Fibroblast of lung (primary cell): ENCODE measurements around the gene TNFSF10. TPM values are rescaled to one million over a fixed set of nuclear protein-coding genes. Genes with fewer than 3 reads are reported as not detected.

Experiments
- DNase-seq, 2 donors: peaks; one replicate each; pipeline versions ENCODE4 v3.0.0 to v3.0.0-alpha.2; 2010; ENCODE audit warnings: low read depth in 2 of 2
- H2AFZ ChIP-seq: 2 replicates; pipeline ENCODE4 v1.5.1; 2012; ENCODE audit warnings: low read length, control low read depth, inconsistent platforms
- H3K27ac ChIP-seq: 2 replicates; pipeline ENCODE4 v1.5.1; 2011; ENCODE audit warnings: low read length, control low read depth; ENCODE audit not compliant: insufficient read depth
- H3K27me3 ChIP-seq: 2 replicates; pipeline ENCODE4 v1.5.1; 2011; ENCODE audit warnings: mild to moderate bottlenecking, low read length; ENCODE audit not compliant: control insufficient read depth, insufficient read depth
- H3K36me3 ChIP-seq: 2 replicates; pipeline ENCODE4 v1.5.1; 2011; ENCODE audit warnings: low read length; ENCODE audit not compliant: control insufficient read depth, insufficient read depth
- H3K4me1 ChIP-seq: 2 replicates; pipeline ENCODE4 v1.5.1; 2011; ENCODE audit warnings: low read length; ENCODE audit not compliant: control insufficient read depth, insufficient read depth; ENCODE audit errors: extremely low read depth
- H3K4me2 ChIP-seq: 2 replicates; pipeline ENCODE4 v1.5.1; 2011; ENCODE audit warnings: low read length, control low read depth; ENCODE audit not compliant: insufficient read depth; ENCODE audit errors: extremely low read depth
- H3K4me3 ChIP-seq, 4 experiments: fragments of 200-600 bp in 1 of 4; sonication (generic) in 1 of 4; replicated peaks in 1 of 4; 2 replicates each; pipeline ENCODE4 v1.5.1; 2011 to 2016; ENCODE audit warnings: low read length in 4 of 4, low read depth in 3 of 4, mild to moderate bottlenecking in 3 of 4, control low read depth in 2 of 4, inconsistent platforms in 1 of 4, mixed read lengths in 1 of 4; ENCODE audit not compliant: insufficient read depth in 1 of 4; ENCODE audit errors: control extremely low read depth in 1 of 4
- H3K79me2 ChIP-seq: 2 replicates; pipeline ENCODE4 v1.5.1; 2012; ENCODE audit warnings: mild to moderate bottlenecking, low read length, inconsistent platforms; ENCODE audit not compliant: control insufficient read depth, insufficient read depth
- H3K9ac ChIP-seq: 2 replicates; pipeline ENCODE4 v1.5.1; 2011; ENCODE audit warnings: mild to moderate bottlenecking, low read length, control low read depth; ENCODE audit not compliant: insufficient read depth
- H3K9me3 ChIP-seq: 2 replicates; pipeline ENCODE4 v1.5.1; 2012; ENCODE audit warnings: low read depth, low read length; ENCODE audit not compliant: control insufficient read depth, insufficient read depth
- H4K20me1 ChIP-seq: 2 replicates; pipeline ENCODE4 v1.5.1; 2011; ENCODE audit warnings: low read length; ENCODE audit not compliant: control insufficient read depth, insufficient read depth; ENCODE audit errors: extremely low read depth
- EZH2 ChIP-seq: IDR thresholded peaks from 2 replicates; pipeline ENCODE4 v1.5.1; 2012; ENCODE audit warnings: low read length, control low read depth, mild to moderate bottlenecking; ENCODE audit errors: missing control alignments
- polyA plus RNA-seq, 2 donors: library from polyadenylated mRNA; depleted of rRNA in 1 of 2; stranded (reverse) in 1 of 2; unstranded in 1 of 2; fragments of >200 nt; gene quantifications; 2 replicates each; pipeline ENCODE4 v1.2.1, GENCODE V29; 2011 to 2012; ENCODE audit warnings: missing spikeins in 1 of 2
- total RNA-seq: library from RNA; depleted of rRNA; stranded (reverse); fragments of >200 nt; gene quantifications from 2 replicates; pipeline ENCODE4 v1.2.1, GENCODE V29; 2014
- TF ChIP-seq, protein P1 (sequence below), 2 donors: IDR thresholded peaks in 1 of 2; conservative IDR thresholded peaks in 1 of 2; 1 replicate in 1 of 2; 2 replicates in 1 of 2; pipeline ENCODE4 v1.5.1; 2011 to 2012; ENCODE audit warnings: low read length in 2 of 2, control low read depth in 1 of 2, inconsistent platforms in 1 of 2, low read depth in 1 of 2, mild to moderate bottlenecking in 1 of 2

The TNFSF10 gene
- total and polyA plus RNA-seq, 2 donors (not counting 1 experiment from before 2014, with no cell fraction given), result 1.3 to 4.3 TPM

DNA sequence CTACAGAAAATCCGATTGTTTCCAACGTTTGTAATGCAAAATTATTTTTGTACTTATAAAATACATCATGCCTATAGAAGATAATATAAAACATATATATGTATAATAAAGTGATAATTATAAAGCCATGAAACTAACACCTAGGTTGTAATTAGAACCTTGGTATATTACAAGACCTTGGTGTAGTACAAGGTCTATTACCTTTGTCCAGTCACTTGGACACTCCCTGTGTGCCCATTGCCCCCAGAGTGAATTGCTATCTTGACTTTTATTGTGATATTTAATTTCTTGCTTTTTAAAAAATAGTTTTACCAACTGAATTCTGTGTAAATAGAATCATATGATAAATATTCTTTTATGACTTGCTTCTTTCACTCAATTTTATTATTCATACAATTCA, 20.7 kb upstream of the TNFSF10 start:
- H3K9ac ChIP-seq, result no peak overlapping the region
- no peaks in the 10 kb centered on the region for H4K20me1 ChIP-seq
- H3K27ac ChIP-seq, result no peak overlapping the region
- no peaks in the 10 kb centered on the region for H3K27me3 ChIP-seq
- H3K4me2 ChIP-seq, result no peak overlapping the region
- no peak overlapping the region for H3K4me3 ChIP-seq
- no peak for TF ChIP-seq EZH2
- TF ChIP-seq, protein P1, sequence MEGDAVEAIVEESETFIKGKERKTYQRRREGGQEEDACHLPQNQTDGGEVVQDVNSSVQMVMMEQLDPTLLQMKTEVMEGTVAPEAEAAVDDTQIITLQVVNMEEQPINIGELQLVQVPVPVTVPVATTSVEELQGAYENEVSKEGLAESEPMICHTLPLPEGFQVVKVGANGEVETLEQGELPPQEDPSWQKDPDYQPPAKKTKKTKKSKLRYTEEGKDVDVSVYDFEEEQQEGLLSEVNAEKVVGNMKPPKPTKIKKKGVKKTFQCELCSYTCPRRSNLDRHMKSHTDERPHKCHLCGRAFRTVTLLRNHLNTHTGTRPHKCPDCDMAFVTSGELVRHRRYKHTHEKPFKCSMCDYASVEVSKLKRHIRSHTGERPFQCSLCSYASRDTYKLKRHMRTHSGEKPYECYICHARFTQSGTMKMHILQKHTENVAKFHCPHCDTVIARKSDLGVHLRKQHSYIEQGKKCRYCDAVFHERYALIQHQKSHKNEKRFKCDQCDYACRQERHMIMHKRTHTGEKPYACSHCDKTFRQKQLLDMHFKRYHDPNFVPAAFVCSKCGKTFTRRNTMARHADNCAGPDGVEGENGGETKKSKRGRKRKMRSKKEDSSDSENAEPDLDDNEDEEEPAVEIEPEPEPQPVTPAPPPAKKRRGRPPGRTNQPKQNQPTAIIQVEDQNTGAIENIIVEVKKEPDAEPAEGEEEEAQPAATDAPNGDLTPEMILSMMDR (conservative IDR thresholded peaks at IDR 0.05 in 1 of 2, IDR thresholded peaks at IDR 0.05 in 1 of 2; ENCODE audit: low read depth in 1 of 2, low read length in 2 of 2), result no peak
- H3K4me1 ChIP-seq, result no peaks in the 10 kb centered on the region
- no peaks in the 10 kb centered on the region for H3K9me3 ChIP-seq
- H2AFZ ChIP-seq, result no peak overlapping the region
- H3K36me3 ChIP-seq, result no peaks in the 10 kb centered on the region
- DNase-seq, result no peak
- H3K79me2 ChIP-seq, result no peaks in the 10 kb centered on the region

- Histone ChIP-seq H3K27ac (no peak overlapping the region), H3K9ac (no peak overlapping the region), H3K79me2 (no peaks in the 10 kb centered on the region), H4K20me1 (no peaks in the 10 kb centered on the region), H3K36me3 (no peaks in the 10 kb centered on the region), H3K27me3 (no peaks in the 10 kb centered on the region), H3K4me1 (no peaks in the 10 kb centered on the region), H3K9me3 (no peaks in the 10 kb centered on the region), H2AFZ (no peak overlapping the region), H3K4me2 (no peak overlapping the region), H3K4me3 (no peak overlapping the region)
- no peak for DNase-seq
- TF ChIP-seq, protein P1 (conservative IDR thresholded peaks at IDR 0.05 in 1 of 2, IDR thresholded peaks at IDR 0.05 in 1 of 2; ENCODE audit: low read depth in 1 of 2, low read length in 2 of 2), result no peak
- TF ChIP-seq EZH2, result no peak
Measured at GRCh38 chr3:172543419-172543818, 20.2 kb upstream of the TNFSF10 start.

- Histone ChIP-seq H3K27ac (no peak overlapping the region), H3K79me2 (no peaks in the 10 kb centered on the region), H3K9me3 (no peaks in the 10 kb centered on the region), H3K27me3 (no peaks in the 10 kb centered on the region), H3K4me2 (no peak overlapping the region), H3K4me1 (no peaks in the 10 kb centered on the region), H4K20me1 (no peaks in the 10 kb centered on the region), H3K36me3 (no peaks in the 10 kb centered on the region), H3K4me3 (no peak overlapping the region), H2AFZ (no peak overlapping the region), H3K9ac (no peak overlapping the region)
- TF ChIP-seq EZH2, result no peak
- TF ChIP-seq, protein P1 (conservative IDR thresholded peaks at IDR 0.05 in 1 of 2, IDR thresholded peaks at IDR 0.05 in 1 of 2; ENCODE audit: low read depth in 1 of 2, low read length in 2 of 2), result no peak
- peak in 1 of 2 donors; percentile 66 for DNase-seq
Measured at GRCh38 chr3:172542999-172543398, 19.8 kb upstream of the TNFSF10 start.
